Psoas muscle (tissue), 8 donors: ENCODE results near the gene NEK3. TPM values are rescaled to one million over a fixed set of nuclear protein-coding genes. Genes with fewer than 3 reads are reported as not detected.
A peak's percentile ranks its signal among the peaks of the same experiment; 100 is the strongest.
"Not testable (repeated sequence)": the region's sequence is repeated elsewhere in the genome, so short reads cannot be mapped to it uniquely, and the experiment has no call there.

Experiments used
- ATAC-seq, 4 donors: fragments of 200-7000 bp; cut with Tn5 transposase; one replicate each; pipeline ENCODE4 v1.9.1; 2020; ENCODE audit warnings: moderate library complexity in 3 of 4, mild to moderate bottlenecking in 2 of 4
- DNase-seq, 2 donors: peaks; one replicate each; pipeline ENCODE4 v3.0.0-alpha.2; 2020
- H3K27ac ChIP-seq: fragments of 200-600 bp; one replicate; pipeline ENCODE4 v1.8.0; 2022
- H3K27me3 ChIP-seq, 3 donors: fragments of 200-600 bp in 1 of 3; one replicate each; pipeline versions ENCODE4 v1.6.1 to v1.8.0; 2013 to 2022; ENCODE audit warnings: low read length in 2 of 3, mild to moderate bottlenecking in 2 of 3, moderate library complexity in 1 of 3; ENCODE audit not compliant: insufficient read depth in 3 of 3
- H3K36me3 ChIP-seq, 2 donors: fragments of 200-600 bp in 1 of 2; one replicate each; pipeline versions ENCODE4 v1.6.1 to v1.8.0; 2013 to 2022; ENCODE audit warnings: low read depth in 1 of 2, mild to moderate bottlenecking in 1 of 2, moderate library complexity in 1 of 2; ENCODE audit not compliant: insufficient read depth in 1 of 2
- H3K4me1 ChIP-seq: fragments of 200-600 bp; one replicate; pipeline ENCODE4 v1.8.0; 2022
- H3K4me3 ChIP-seq: fragments of 200-600 bp; one replicate; pipeline ENCODE4 v1.8.0; 2022; ENCODE audit warnings: mild to moderate bottlenecking
- H3K9me3 ChIP-seq: fragments of 200-600 bp; one replicate; pipeline ENCODE4 v1.8.0; 2022
- whole genome bisulfite sequencing, 3 donors: extraction: QIAGEN DNeasy Blood & Tissue Kit; methylation state at CpG; one replicate each; pipeline versions ENCODE4 v1.1.6 to v1.1.7; 2013; 5-methylcytosine and 5-hydroxymethylcytosine counted together
- intact Hi-C, 2 donors: fragments of 100-400 bp; cut with DNase I; formaldehyde crosslinking; loops; one replicate each; pipeline versions ENCODE4 v1.11.0 to v1.14.2; 2022
- polyA plus RNA-seq, 3 donors: library from polyadenylated mRNA; stranded (reverse); fragments of 200-250 nt; gene quantifications; one replicate each; pipeline ENCODE4 v1.2.3, GENCODE V29; 2013
- total RNA-seq, 4 donors: library from RNA; stranded (reverse); fragmentation: NEBNext Ultra II Directional in 2 of 4; extraction: Animal tissue kit (Norgen Biotek cat#: 25700) in 2 of 4; gene quantifications; one replicate each; pipeline versions ENCODE4 v1.2.1 to v1.2.4, GENCODE V29; 2021 to 2023
- TF ChIP-seq, protein P1 (sequence below): fragments of 200-600 bp; IDR thresholded peaks from one replicate; pipeline ENCODE4 v1.8.0; 2022; ENCODE audit warnings: antibody characterized with exemption
- donor health status: healthy with polysubstance abuse.
- donor health status: DM: no; HTN: no; CAD: no; lungs with moderate emphysema.
- donor health status: Bipolar disorder and iron deficiency.
- donor health status: healthy.
- donor health status: DM: yes; HTN: yes; CAD: no.
- donor health status: DM: no; HTN: no; CAD: no.
- donor health status: DM: no; HTN: no; CAD: no.
- donor health status: DM: yes; HTN: yes; CAD: no.

NEK3 gene
- total and polyA plus RNA-seq, 7 donors = 3.1 to 5.3 (median 4.7) TPM

DNA sequence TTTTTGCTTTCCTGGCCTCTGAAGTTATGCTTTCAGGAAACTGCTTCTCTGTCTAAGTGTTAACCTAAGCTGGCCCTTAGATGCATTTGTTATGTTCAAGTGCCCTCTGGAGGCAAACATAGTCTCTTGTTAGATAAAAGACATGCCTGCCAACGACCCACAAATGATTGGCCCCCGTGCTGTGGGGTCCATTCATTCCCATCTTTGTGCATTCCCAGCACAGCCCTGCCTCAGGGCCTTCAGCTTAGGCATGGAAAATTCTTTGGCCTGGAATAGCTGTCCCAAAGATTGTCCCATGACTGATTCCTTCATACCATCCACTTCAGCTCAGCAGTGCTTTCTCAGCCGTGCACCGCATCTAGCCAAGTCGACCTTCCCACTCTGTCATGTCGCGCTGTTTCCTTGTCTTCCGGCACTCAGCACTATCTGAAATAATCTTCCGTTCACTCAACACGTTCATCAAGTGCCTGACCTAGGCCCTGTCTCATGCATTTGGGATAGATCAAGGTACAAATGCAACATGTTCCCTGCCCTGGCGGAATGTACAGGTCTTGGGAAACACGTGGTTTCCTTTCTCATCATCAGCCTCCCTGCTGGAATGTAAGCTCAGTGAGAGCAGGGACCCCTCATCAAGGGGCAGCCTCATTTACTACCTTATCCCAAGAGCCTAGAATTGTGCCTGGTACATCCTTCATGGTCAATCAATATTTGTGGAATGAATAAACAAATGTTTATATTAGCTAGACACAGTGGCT is 42.2 kb upstream of the NEK3 start:
- H3K4me1 ChIP-seq, H3K27me3 ChIP-seq, DNase-seq, intact Hi-C loops, H3K4me3 ChIP-seq, H3K27ac ChIP-seq, H3K9me3 ChIP-seq, H3K36me3 ChIP-seq: not testable (repeated sequence)
- TF ChIP-seq, protein P1, sequence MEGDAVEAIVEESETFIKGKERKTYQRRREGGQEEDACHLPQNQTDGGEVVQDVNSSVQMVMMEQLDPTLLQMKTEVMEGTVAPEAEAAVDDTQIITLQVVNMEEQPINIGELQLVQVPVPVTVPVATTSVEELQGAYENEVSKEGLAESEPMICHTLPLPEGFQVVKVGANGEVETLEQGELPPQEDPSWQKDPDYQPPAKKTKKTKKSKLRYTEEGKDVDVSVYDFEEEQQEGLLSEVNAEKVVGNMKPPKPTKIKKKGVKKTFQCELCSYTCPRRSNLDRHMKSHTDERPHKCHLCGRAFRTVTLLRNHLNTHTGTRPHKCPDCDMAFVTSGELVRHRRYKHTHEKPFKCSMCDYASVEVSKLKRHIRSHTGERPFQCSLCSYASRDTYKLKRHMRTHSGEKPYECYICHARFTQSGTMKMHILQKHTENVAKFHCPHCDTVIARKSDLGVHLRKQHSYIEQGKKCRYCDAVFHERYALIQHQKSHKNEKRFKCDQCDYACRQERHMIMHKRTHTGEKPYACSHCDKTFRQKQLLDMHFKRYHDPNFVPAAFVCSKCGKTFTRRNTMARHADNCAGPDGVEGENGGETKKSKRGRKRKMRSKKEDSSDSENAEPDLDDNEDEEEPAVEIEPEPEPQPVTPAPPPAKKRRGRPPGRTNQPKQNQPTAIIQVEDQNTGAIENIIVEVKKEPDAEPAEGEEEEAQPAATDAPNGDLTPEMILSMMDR = peak; percentile 24
- ATAC-seq = peak in 1 of 4 donors; percentile 61
- WGBS, 3 donors = 39 to 53% (median 40%) methylated on average over 12 of the region's 12 CpGs

DNA sequence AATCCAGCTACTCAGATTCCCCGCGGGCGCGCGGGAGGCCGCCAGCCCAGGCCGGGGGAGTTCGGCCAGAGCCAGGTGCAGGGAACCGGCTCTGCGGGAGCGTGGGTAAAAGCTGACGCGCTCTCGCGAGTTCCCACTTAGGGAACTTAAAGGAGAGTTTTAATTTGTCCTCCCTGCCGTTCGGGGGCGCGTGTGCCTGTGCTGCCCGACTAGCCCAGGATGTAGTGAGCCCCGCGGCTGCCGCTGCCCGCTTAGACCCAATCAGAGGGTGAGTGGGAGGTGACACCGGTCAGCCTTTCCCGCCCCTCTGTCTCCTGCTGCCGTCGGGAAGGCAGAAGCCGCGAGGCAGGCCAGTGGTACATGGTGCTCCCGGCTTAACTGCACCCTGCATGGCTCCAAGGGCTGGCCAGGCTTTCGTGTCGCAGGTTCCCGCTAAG is 36.0 kb upstream of the NEK3 start:
- Histone ChIP-seq H3K36me3 (no peaks in the 10 kb centered on the region), H3K4me3 (peak overlapping the region; percentile 85), H3K27ac (peak overlapping the region; percentile 55), H3K27me3 (no peaks in the 10 kb centered on the region), H3K4me1 (peaks cover 10% of the 10 kb centered on the region), H3K9me3 (no peaks in the 10 kb centered on the region)
- 8 to 13% (median 9%) methylated on average over 34 of the region's 34 CpGs for WGBS, 3 donors
- intact Hi-C loops = loop anchor here in 1 of 2 donors (10.0 kb wide), 1 partner anchor 259 kb away; the partner anchor contains the start of genes CKAP2 and VPS36
- TF ChIP-seq, protein P1 = no peak
- peak; percentile 82 to 89 for DNase-seq
- ATAC-seq = peak; percentile 32 to 80 (median 73)

DNA sequence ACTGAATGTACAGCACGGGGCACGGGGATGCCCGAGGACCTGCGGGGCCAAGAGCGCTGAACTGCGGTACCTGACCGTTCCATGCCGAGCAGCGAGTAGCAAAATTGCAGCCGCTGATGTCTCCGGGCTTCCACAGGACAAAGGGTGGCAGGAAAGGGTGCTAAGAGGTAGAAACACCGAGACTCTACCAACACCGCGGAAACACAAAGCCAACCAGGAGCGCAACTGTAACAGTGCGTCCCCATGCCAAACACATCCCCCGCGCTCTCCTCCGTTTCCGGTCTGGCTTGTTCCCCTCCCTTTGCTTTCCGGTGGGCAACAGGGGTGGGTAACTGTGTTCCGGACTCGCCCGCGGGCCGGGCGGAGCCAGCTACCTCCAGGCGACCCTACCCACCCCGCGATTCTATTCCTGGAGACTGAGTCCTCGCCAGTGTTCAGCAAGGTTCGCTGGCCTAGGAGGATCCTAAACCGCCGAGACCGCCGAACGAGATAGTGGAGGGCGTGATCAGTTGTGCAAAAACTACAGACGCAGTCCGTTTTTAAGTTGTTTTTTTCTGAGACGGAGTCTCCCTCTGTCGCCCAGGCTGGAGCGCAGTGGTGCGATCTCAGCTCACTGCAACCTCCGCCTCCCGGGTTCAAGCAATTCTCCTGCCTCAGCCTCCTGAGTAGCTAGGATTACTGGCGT is 34.9 kb upstream of the NEK3 start:
- intact Hi-C loops = loop anchor here (5.0 to 10.0 kb wide), 2 partner anchors 258 to 260 kb away; partner anchors contain the start of genes VPS36 (in 2 of the 2) and CKAP2 (in 1 of the 2)
- peak overlapping the region; percentile 85 for H3K4me3 ChIP-seq
- H3K4me1 ChIP-seq = peaks cover 10% of the 10 kb centered on the region
- peaks cover 0 to 7% of the 10 kb centered on the region in 2 donors for H3K36me3 ChIP-seq
- 0 to 1% (median 1%) methylated on average over 38 to 47 of the region's 47 CpGs for WGBS, 3 donors
- TF ChIP-seq, protein P1 = no peak
- H3K9me3 ChIP-seq = no peaks in the 10 kb centered on the region
- peak; percentile 96 to 97 (median 97) for ATAC-seq
- peak overlapping the region; percentile 87 for H3K27ac ChIP-seq
- DNase-seq = peak; percentile 80 to 90
- H3K27me3 ChIP-seq = no peaks in the 10 kb centered on the region

DNA sequence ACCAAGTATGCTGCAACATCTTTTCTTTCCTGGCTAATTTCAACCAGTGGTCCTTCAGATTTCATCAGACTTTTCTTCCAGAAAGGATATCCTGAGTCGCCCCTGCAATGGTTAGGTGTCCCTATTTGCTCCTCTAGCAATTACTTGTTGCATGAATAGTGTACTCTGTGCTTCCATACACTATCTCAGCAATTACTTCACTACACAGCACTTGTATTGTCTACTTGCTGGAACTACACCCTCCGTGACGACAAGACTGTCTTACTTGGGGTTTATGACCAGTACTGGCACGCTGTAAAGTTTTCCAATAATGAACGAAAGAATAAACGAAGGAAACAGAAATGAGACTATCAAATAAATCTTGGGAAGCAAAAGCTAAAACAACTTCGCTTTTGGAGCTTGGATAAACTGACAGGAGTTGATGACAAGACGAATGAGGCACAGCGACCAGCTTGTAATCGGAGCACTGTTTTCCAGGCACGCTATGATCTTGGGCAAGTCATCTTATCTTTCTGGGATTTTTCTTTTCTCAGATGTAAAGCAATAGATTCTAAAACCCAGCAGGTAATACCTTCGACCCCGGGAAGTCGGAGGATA is 34.3 kb upstream of the NEK3 start:
- ATAC-seq = peak in 1 of 4 donors; percentile 27
- H3K27me3 ChIP-seq, H3K4me1 ChIP-seq, DNase-seq, H3K9me3 ChIP-seq: not testable (repeated sequence)
- Histone ChIP-seq H3K4me3 (peak overlapping the region; percentile 85), H3K27ac (peak overlapping the region; percentile 87), H3K36me3 (peaks cover 0 to 14% of the 10 kb centered on the region in 2 donors)
- 1 to 2% (median 1%) methylated on average over 14 of the region's 14 CpGs for WGBS, 3 donors
- intact Hi-C loops = loop anchor here (5.0 to 10.0 kb wide), 2 partner anchors 259 to 261 kb away; partner anchors contain the start of genes VPS36 (in 2 of the 2) and CKAP2 (in 1 of the 2)

DNA sequence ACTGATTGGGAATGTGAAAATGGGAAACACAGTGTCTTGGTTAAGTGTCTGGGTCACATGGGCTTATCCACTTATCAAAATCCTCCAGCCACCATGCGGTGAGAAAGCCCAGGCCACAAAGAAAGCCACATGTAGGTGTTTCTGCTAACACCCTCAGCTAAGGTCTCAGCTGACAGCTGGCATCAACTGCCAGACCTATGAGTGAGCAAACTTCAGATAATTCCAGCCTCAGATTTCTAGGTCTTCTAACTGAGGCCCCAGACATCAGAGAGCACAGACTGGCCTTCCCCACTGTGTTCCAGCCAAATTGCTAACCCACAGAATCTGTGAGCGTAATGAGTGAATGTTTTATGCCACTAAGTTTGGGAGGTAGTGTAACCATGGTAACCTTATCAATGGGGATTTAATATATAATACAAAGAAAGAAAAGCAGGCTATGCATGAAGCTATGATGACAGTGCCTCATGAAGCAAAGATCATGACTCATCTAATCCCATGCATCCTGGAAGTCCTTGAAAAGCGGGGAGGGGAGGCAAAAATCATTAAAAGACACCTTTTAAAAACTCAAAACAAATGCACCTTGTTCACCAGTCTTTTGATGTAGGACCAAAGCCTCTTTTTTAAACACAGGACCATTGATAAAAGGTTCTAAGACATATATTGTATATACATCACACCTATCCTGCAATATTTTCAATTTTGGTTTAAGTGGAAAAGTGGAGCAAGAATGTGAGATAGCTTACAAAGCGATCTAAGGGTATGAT is 28.2 kb upstream of the NEK3 start:
- not testable (repeated sequence) for DNase-seq

More for the DNA sequence above, 28.2 kb upstream of the NEK3 start:
- H3K4me3 ChIP-seq, H3K27me3 ChIP-seq, H3K9me3 ChIP-seq, intact Hi-C loops, H3K4me1 ChIP-seq: not testable (repeated sequence)
- ATAC-seq = peak in 3 of 4 donors; percentile 16 to 25 (median 22)
- WGBS, 3 donors = 88 to 92% (median 89%) methylated on average over 3 to 4 of the region's 4 CpGs
- Histone ChIP-seq H3K36me3 (peaks cover 0 to 59% of the 10 kb centered on the region in 2 donors), H3K27ac (peak overlapping the region; percentile 20)
